NB4 (cell line): ENCODE results near the gene DOCK2.

Source experiments
- POLR2A ChIP-seq: IDR thresholded peaks from 2 replicates; pipeline ENCODE4 v1.6.1; 2011; ENCODE audit warnings: mild to moderate bottlenecking; ENCODE audit not compliant: insufficient read length; ENCODE audit errors: extremely low read depth
- TF ChIP-seq, protein P1 (sequence below): IDR thresholded peaks from one replicate; pipeline ENCODE4 v1.5.1; 2012; ENCODE audit warnings: low read depth, low read length

DNA sequence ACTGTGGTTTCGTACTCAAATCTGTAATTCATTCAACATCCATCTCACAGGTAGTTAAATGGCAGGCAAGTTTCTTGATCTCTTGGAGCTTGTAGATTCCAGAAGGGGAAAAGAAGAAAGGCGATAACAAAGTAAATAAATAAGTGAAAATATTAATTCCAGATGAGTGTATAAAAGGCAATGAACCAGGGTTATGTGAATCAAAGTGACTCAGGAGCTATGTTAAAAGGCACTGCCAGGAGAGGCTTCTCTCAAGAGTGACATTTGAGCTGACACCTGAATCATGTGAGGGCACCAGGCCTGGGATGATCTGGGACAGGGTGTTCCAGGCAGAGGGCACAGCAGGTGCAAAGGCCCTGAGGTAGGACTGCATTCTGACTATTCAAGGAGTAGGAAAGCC lies 45.0 kb downstream of the DOCK2 start:
- TF ChIP-seq POLR2A: no peak
- TF ChIP-seq, protein P1, sequence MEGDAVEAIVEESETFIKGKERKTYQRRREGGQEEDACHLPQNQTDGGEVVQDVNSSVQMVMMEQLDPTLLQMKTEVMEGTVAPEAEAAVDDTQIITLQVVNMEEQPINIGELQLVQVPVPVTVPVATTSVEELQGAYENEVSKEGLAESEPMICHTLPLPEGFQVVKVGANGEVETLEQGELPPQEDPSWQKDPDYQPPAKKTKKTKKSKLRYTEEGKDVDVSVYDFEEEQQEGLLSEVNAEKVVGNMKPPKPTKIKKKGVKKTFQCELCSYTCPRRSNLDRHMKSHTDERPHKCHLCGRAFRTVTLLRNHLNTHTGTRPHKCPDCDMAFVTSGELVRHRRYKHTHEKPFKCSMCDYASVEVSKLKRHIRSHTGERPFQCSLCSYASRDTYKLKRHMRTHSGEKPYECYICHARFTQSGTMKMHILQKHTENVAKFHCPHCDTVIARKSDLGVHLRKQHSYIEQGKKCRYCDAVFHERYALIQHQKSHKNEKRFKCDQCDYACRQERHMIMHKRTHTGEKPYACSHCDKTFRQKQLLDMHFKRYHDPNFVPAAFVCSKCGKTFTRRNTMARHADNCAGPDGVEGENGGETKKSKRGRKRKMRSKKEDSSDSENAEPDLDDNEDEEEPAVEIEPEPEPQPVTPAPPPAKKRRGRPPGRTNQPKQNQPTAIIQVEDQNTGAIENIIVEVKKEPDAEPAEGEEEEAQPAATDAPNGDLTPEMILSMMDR: no peak
